Mesendoderm (in vitro differentiated cells): Measurements from ENCODE around the gene XKR3. TPM values are rescaled to one million over a fixed set of nuclear protein-coding genes. Genes with fewer than 3 reads are reported as not detected.
"Not testable (repeated sequence)": the region's sequence is repeated elsewhere in the genome, so short reads cannot be mapped to it uniquely, and the experiment has no call there.

Source experiments
- DNase-seq: peaks from one replicate; pipeline ENCODE4 v3.0.0; 2013
- H2AK5ac ChIP-seq: 2 replicates; pipeline ENCODE4 v1.6.1; 2013; ENCODE audit warnings: low read length, inconsistent platforms
- H2BK120ac ChIP-seq: 2 replicates; pipeline ENCODE4 v1.6.1; 2013; ENCODE audit warnings: low read depth, mild to moderate bottlenecking, low read length, moderate library complexity, mixed read lengths
- H2BK15ac ChIP-seq: replicated peaks from 2 replicates; pipeline ENCODE4 v1.6.1; 2013; ENCODE audit warnings: low read depth, mild to moderate bottlenecking, moderate library complexity
- H2BK5ac ChIP-seq: 2 replicates; pipeline ENCODE4 v1.6.1; 2013; ENCODE audit warnings: low read length, inconsistent platforms
- H3K18ac ChIP-seq: 2 replicates; pipeline ENCODE4 v1.6.1; 2013; ENCODE audit warnings: mild to moderate bottlenecking, low read length, mixed read lengths
- H3K23ac ChIP-seq: one replicate; pipeline ENCODE4 v1.6.1; 2013; ENCODE audit warnings: low read length
- H3K27ac ChIP-seq: 2 replicates; pipeline ENCODE4 v1.5.1; 2013; ENCODE audit warnings: low read depth, mild to moderate bottlenecking, inconsistent platforms, low read length, moderate library complexity
- H3K27me3 ChIP-seq: 2 replicates; pipeline ENCODE4 v1.6.1; 2013; ENCODE audit warnings: low read length, control low read depth, mild to moderate bottlenecking, inconsistent platforms; ENCODE audit not compliant: insufficient read depth, poor library complexity
- H3K36me3 ChIP-seq: 2 replicates; pipeline ENCODE4 v1.6.1; 2013; ENCODE audit warnings: low read length, inconsistent platforms; ENCODE audit not compliant: control insufficient read depth, insufficient read depth
- H3K4ac ChIP-seq: one replicate; pipeline ENCODE4 v1.6.1; 2013; ENCODE audit warnings: low read depth, mild to moderate bottlenecking, low read length, moderate library complexity
- H3K4me1 ChIP-seq: 2 replicates; pipeline ENCODE4 v1.6.1; 2013; ENCODE audit warnings: low read depth, low read length, inconsistent platforms; ENCODE audit not compliant: control insufficient read depth
- H3K4me2 ChIP-seq: 2 replicates; pipeline ENCODE4 v1.6.1; 2013; ENCODE audit warnings: low read length
- H3K4me3 ChIP-seq: 2 replicates; pipeline ENCODE4 v1.5.1; 2013; ENCODE audit warnings: mild to moderate bottlenecking, low read length
- H3K56ac ChIP-seq: one replicate; pipeline ENCODE4 v1.6.1; 2013; ENCODE audit warnings: low read length
- H3K79me1 ChIP-seq: 2 replicates; pipeline ENCODE4 v1.6.1; 2013; ENCODE audit warnings: low read length, inconsistent platforms
- H3K79me2 ChIP-seq: 2 replicates; pipeline ENCODE4 v1.6.1; 2013; ENCODE audit warnings: mild to moderate bottlenecking, low read length; ENCODE audit not compliant: control insufficient read depth, insufficient read depth
- H3K9ac ChIP-seq: 2 replicates; pipeline ENCODE4 v1.6.1; 2013; ENCODE audit warnings: low read length, inconsistent platforms
- H4K5ac ChIP-seq: one replicate; pipeline ENCODE4 v1.6.1; 2013; ENCODE audit warnings: low read length
- H4K8ac ChIP-seq: one replicate; pipeline ENCODE4 v1.6.1; 2013; ENCODE audit warnings: low read depth, mild to moderate bottlenecking, control low read depth, low read length, moderate library complexity
- WGBS: extraction: QIAGEN DNeasy Blood & Tissue Kit; methylation state at CpG from one replicate; pipeline ENCODE4 v1.1.7; 2013; ENCODE audit warnings: low lambda C conversion rate, missing lambda C conversion rate; ENCODE audit not compliant: insufficient coverage; ENCODE audit errors: extremely low coverage; 5-methylcytosine and 5-hydroxymethylcytosine counted together
- polyA plus RNA-seq, 2 experiments: library from polyadenylated mRNA; stranded (reverse); fragments of 200-250 nt; gene quantifications; one replicate each; pipeline ENCODE4 v1.2.3, GENCODE V29; 2013

The XKR3 gene
- polyA plus RNA-seq (2013, experiment 1 of 2) = 0.55 TPM
- polyA plus RNA-seq (2013, experiment 2 of 2) = 0.42 TPM

DNA sequence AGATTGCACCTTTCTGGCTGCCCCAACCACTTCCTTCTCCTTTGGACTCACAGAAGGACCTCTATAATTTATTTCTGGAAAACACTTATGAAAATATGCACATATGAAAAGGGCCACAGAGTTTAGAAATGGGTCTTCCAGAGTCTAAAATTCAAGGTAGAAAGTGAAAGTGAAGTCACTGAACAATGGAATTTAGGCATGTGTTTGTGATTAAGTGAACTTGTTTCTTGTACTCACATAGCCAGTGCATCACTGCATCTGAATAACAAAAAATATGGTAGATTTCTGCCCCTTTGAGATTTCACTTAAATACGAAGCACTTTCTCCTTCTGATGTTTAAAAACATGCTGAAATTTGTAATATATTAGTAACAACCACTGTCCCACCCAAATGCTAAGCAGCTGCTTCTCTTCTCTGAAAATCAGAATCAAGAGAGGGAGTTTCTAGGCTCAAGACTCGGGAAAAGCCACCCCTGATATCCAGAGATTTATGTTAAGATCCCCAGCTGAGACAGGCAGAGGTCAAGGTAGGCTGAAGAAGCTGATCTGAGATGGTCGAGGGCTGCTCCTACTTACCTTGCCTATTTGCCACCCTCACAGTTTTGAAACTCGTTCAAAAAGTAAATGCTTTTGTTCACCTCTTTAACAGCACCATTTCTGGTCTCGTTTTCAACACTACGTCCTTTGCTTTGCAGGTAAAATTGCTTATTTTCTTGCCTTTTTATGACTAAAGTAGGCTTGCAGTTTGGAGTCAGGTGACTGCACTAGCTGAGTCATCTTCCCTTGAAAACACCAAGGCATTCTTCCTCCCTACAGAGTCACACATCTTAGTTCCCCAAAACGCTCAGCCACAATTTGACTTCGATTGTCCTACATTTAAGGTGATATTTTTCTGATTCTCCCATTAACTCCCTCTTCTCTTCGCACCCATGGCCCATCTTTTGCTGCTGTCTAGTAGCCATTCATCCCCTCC is at the start of gene XKR3:
TSS of gene XKR3 (minus strand) at position 696 of the 972 bp plus-strand sequence. CDS start 17,338 bp downstream, outside the sequence.
- Histone ChIP-seq H3K18ac (peak within 1 kb of the TSS; percentile 84), H3K23ac (no peak within 1 kb of the TSS), H2AK5ac (no peak within 1 kb of the TSS), H3K27ac (no peak within 1 kb of the TSS), H3K27me3 (no peaks in the 10 kb centered on the region), H3K79me2 (no peaks in the 10 kb centered on the region), H2BK5ac (no peak within 1 kb of the TSS), H4K8ac (peak within 1 kb of the TSS; percentile 0), H3K4me2 (no peak within 1 kb of the TSS), H3K36me3 (no peaks in the 10 kb centered on the region), H3K4me1 (peaks cover 4% of the 10 kb centered on the region), H3K4ac (no peak within 1 kb of the TSS), H4K5ac (peak within 1 kb of the TSS; percentile 47), H3K9ac (no peak within 1 kb of the TSS), H2BK120ac (peak within 1 kb of the TSS; percentile 21), H2BK15ac (peak within 1 kb of the TSS; percentile 74), H3K79me1 (no peaks in the 10 kb centered on the region), H3K56ac (no peak within 1 kb of the TSS), H3K4me3 (no peak within 1 kb of the TSS)
- peak; percentile 55 for DNase-seq
- WGBS = no CpG with 5 or more reads among the region's 9 CpGs

DNA sequence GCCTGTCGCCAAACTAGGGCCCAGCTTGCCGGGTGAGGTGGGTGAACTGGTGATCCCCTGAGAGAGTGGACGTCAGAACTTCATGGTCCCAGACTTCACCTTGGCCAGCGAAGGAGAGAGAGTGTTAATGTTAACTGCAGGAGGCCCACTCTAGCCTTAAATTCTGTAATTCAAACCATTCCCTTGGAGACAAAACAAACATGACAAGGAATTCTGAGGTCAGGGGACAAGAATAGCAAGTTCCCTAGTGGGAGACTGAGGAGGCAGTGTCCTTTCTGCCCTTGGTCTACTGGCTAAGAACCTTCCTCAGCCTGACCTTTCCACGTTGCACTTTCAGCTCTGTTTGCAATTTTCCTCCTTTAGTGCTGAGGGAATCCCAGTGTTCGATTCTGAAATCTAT is 44.4 kb upstream of the XKR3 start:
- not testable (repeated sequence) for H3K4me1 ChIP-seq, H3K27me3 ChIP-seq, H3K4ac ChIP-seq, H4K8ac ChIP-seq, H3K27ac ChIP-seq, H3K79me1 ChIP-seq, H3K56ac ChIP-seq, H4K5ac ChIP-seq, H3K4me2 ChIP-seq, H3K4me3 ChIP-seq, H2BK15ac ChIP-seq, H2AK5ac ChIP-seq, H2BK120ac ChIP-seq, H3K23ac ChIP-seq, H3K18ac ChIP-seq, H3K36me3 ChIP-seq, H3K79me2 ChIP-seq, H2BK5ac ChIP-seq, H3K9ac ChIP-seq
- WGBS = no CpG with 5 or more reads among the region's 6 CpGs
- DNase-seq = peak; percentile 10

GRCh38 chr22:16866167-16866566 is 41.0 kb upstream of the XKR3 start:
- DNase-seq = no peak
- no peaks in the 10 kb centered on the region for H3K79me2 ChIP-seq
- no peak overlapping the region for H3K23ac ChIP-seq
- H2BK120ac ChIP-seq = no peak overlapping the region
- H4K8ac ChIP-seq = no peak overlapping the region
- no peaks in the 10 kb centered on the region for H3K36me3 ChIP-seq
- no peak overlapping the region for H3K4me3 ChIP-seq
- no peaks in the 10 kb centered on the region for H3K79me1 ChIP-seq
- no peak overlapping the region for H3K4ac ChIP-seq
- H3K9ac ChIP-seq = no peak overlapping the region
- no peak overlapping the region for H3K27ac ChIP-seq
- H2BK15ac ChIP-seq = no peak overlapping the region
- WGBS = no CpG with 5 or more reads among the region's 3 CpGs
- no peaks in the 10 kb centered on the region for H3K27me3 ChIP-seq
- H2BK5ac ChIP-seq = no peak overlapping the region
- H3K18ac ChIP-seq = no peak overlapping the region
- H2AK5ac ChIP-seq = no peak overlapping the region
- no peaks in the 10 kb centered on the region for H3K4me1 ChIP-seq
- H3K56ac ChIP-seq = no peak overlapping the region
- H4K5ac ChIP-seq = no peak overlapping the region
- H3K4me2 ChIP-seq = no peak overlapping the region

DNA sequence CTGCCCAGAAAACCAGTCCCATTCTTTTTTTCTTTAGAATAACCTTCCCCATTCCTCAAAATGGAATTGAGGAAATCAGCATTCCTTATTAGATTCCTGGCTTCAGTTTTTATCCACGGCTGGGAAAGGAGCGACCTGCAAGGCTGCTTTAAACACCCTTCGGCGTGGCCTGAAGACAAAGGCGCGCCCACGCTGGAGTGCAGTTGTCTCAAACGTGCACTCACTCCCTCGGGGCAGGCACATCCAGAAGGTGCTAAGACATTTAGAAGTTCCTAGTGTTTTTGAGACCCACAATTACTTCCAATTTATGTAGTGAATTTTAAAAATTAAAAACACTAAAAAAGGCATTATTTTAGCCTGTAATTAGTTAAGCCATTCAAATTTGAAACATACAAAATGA is 31.6 kb upstream of the XKR3 start:
- H4K8ac ChIP-seq, H3K79me1 ChIP-seq, H3K18ac ChIP-seq, H2BK15ac ChIP-seq, H3K27ac ChIP-seq, H3K56ac ChIP-seq, H2AK5ac ChIP-seq, DNase-seq, H3K27me3 ChIP-seq, H3K4me3 ChIP-seq, H2BK5ac ChIP-seq, H3K4ac ChIP-seq, H3K36me3 ChIP-seq, H3K23ac ChIP-seq, H3K79me2 ChIP-seq, H4K5ac ChIP-seq, H3K4me1 ChIP-seq, H2BK120ac ChIP-seq, H3K4me2 ChIP-seq, H3K9ac ChIP-seq: not testable (repeated sequence)
- no CpG with 5 or more reads among the region's 9 CpGs for WGBS

GRCh38 chr22:16854631-16855030 is 29.4 kb upstream of the XKR3 start:
- Histone ChIP-seq H2AK5ac (no peak overlapping the region), H4K5ac (no peak overlapping the region), H2BK15ac (no peak overlapping the region), H3K27ac (no peak overlapping the region), H2BK120ac (no peak overlapping the region), H3K79me2 (no peaks in the 10 kb centered on the region), H3K36me3 (no peaks in the 10 kb centered on the region), H3K56ac (no peak overlapping the region), H3K9ac (no peak overlapping the region), H3K27me3 (no peaks in the 10 kb centered on the region), H3K4me3 (no peak overlapping the region), H2BK5ac (no peak overlapping the region), H3K4me2 (no peak overlapping the region), H4K8ac (no peak overlapping the region), H3K23ac (no peak overlapping the region), H3K18ac (no peak overlapping the region), H3K79me1 (no peaks in the 10 kb centered on the region), H3K4ac (no peak overlapping the region), H3K4me1 (no peaks in the 10 kb centered on the region)
- DNase-seq = no peak
